ENCODE results near the gene FCGR1A.
"Not testable (repeated sequence)": the region's sequence is repeated elsewhere in the genome, so short reads cannot be mapped to it uniquely, and the experiment has no call there.

Gene FCGR1A

GRCh38 chr1:149833144-149833543, 50.6 kb downstream of the FCGR1A start:
- H3K27me3 Mint-ChIP-seq; H3K4me1 Mint-ChIP-seq; H3K27ac Mint-ChIP-seq; H3K9me3 Mint-ChIP-seq; H3K36me3 Mint-ChIP-seq; H3K4me3 Mint-ChIP-seq; DNase-seq (ENCODE audit: low spot score in 2 of 2): not testable (repeated sequence)
- peak; percentile 6 for ATAC-seq (ENCODE audit: low read depth)

- H3K27me3 Mint-ChIP-seq; H3K9me3 Mint-ChIP-seq; H3K27ac Mint-ChIP-seq; H3K4me3 Mint-ChIP-seq; DNase-seq (ENCODE audit: low spot score in 2 of 2): not testable (repeated sequence)
- Mint-ChIP-seq H3K36me3 (peaks cover 14% of the 10 kb centered on the region), H3K4me1 (peaks cover 24% of the 10 kb centered on the region)
- peak; percentile 36 for ATAC-seq (ENCODE audit: low read depth)
These were observed 58.7 kb downstream of the FCGR1A start for GRCh38 chr1:149841149-149841548.
